SJSA1 (cell line): ENCODE data around the gene COL26A1. TPM values are rescaled to one million over a fixed set of nuclear protein-coding genes. Genes with fewer than 3 reads are reported as not detected.
A peak's percentile ranks its signal among the peaks of the same experiment; 100 is the strongest.

ENCODE experiments used
- DNase-seq, 2 experiments: peaks; one replicate each; pipeline ENCODE4 v3.0.0-alpha.2; 2015 to 2020; ENCODE audit warnings: low spot score in 2 of 2, low read depth in 1 of 2
- H3K27ac ChIP-seq: fragments of 250-450 bp; sonication (Bioruptor Pico); 2 replicates; pipeline ENCODE4 v1.5.1; 2020; ENCODE audit warnings: mild to moderate bottlenecking, moderate library complexity
- H3K27me3 ChIP-seq: fragments of 250-450 bp; sonication (Bioruptor Pico); replicated peaks from 2 replicates; pipeline ENCODE4 v1.5.1; 2020; ENCODE audit warnings: mild to moderate bottlenecking, moderate library complexity
- H3K36me3 ChIP-seq: fragments of 250-450 bp; sonication (Bioruptor Pico); 2 replicates; pipeline ENCODE4 v1.5.1; 2020; ENCODE audit warnings: mild to moderate bottlenecking
- H3K4me1 ChIP-seq: fragments of 250-450 bp; sonication (Bioruptor Pico); replicated peaks from 2 replicates; pipeline ENCODE4 v1.6.1; 2021; ENCODE audit warnings: mild to moderate bottlenecking
- H3K4me3 ChIP-seq: fragments of 250-450 bp; sonication (Bioruptor Pico); 2 replicates; pipeline ENCODE4 v1.5.1; 2020; ENCODE audit warnings: mild to moderate bottlenecking
- H3K9me3 ChIP-seq: fragments of 250-450 bp; sonication (Bioruptor Pico); replicated peaks from 2 replicates; pipeline ENCODE4 v1.5.1; 2020; ENCODE audit warnings: mild to moderate bottlenecking
- total RNA-seq: library from RNA; depleted of rRNA; stranded (reverse); fragments of >200 nt; shearing (Covaris generic); gene quantifications from 2 replicates; pipeline ENCODE4 v1.2.3, GENCODE V29; 2014

The COL26A1 gene
- total RNA-seq, 1 experiment from 2014 or later, result not detected

GRCh38 chr7:101400751-101401150, 38.1 kb downstream of the COL26A1 start:
- no peak overlapping the region for H3K27ac ChIP-seq
- no peaks in the 10 kb centered on the region for H3K9me3 ChIP-seq
- no peak overlapping the region for H3K4me3 ChIP-seq
- no peaks in the 10 kb centered on the region for H3K36me3 ChIP-seq
- H3K27me3 ChIP-seq, result peaks cover 4% of the 10 kb centered on the region; the same call in 1 of the 2 replicates
- peaks cover 12% of the 10 kb centered on the region for H3K4me1 ChIP-seq
- DNase-seq, result no peak

GRCh38 chr7:101401390-101402080, 38.9 kb downstream of the COL26A1 start:
- DNase-seq, result no peak
- Histone ChIP-seq H3K4me3 (no peak overlapping the region), H3K27ac (no peak overlapping the region), H3K9me3 (no peaks in the 10 kb centered on the region), H3K4me1 (peaks cover 12% of the 10 kb centered on the region), H3K36me3 (no peaks in the 10 kb centered on the region), H3K27me3 (peaks cover 4% of the 10 kb centered on the region; the same call in 1 of the 2 replicates)

DNA sequence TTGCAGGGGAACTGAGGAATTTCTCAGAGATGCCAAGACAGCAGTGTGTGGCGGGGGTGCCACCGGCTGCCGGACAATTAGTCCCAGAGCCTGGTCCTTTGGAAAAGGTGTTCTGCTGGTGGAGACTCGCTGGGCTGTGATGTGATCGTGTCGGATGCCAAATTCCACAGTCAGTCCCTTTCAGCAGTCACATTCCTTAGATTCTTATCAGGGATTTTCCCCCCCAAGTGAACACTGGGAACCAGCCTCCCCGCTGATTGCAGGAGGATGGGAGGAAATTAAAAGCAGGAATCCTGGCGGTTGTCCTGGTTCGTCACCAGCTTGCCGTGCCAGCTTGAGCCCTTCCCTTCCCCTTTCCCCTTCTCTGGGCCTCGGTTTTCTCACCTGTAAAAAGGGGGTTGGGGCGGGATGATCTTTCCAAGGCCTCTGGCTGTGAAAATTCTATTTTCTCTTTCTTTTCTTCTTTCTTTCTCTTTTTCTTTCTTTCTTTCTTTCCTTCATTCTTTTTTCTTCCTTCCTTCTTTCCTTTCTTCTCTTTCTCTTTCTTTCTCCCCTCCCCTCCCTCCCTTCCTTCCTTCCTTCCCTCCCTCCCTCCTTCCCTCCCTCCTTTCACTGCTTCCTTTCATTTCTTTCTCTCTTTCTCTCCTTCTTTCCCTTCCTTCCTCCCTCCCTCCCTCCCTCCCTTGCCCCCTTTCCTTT, 39.6 kb downstream of the COL26A1 start:
- Histone ChIP-seq H3K27me3 (peaks cover 4% of the 10 kb centered on the region; the same call in 1 of the 2 replicates), H3K4me1 (peaks cover 12% of the 10 kb centered on the region), H3K4me3 (0 out of 2 replicates have a peak overlapping the region, but pooled peaks have one; percentile 10), H3K9me3 (no peaks in the 10 kb centered on the region), H3K36me3 (no peaks in the 10 kb centered on the region), H3K27ac (peak overlapping the region; percentile 42; the same call in 1 of the 2 replicates)
- peak; percentile 76 to 83 for DNase-seq

DNA sequence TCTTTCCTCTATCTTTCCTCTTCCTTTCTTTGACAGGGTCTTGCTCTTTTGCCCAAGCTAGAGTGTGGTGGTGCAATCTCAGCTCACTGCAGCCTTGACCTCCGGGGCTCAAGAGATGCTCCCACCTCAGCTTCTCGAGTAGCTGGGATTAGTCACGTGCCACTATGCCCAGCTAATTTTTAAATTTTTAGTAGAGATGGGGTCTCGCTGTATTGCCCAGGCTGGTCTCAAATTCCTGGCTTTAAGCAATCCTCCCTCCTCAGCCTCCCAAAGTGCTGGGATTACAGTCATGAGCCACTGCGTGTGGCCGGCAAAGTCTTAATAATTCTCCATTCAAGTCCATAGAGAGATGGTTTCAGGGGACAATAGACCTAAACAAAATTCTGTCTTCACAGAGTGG, 40.2 kb downstream of the COL26A1 start:
- H3K27me3 ChIP-seq, result peaks cover 4% of the 10 kb centered on the region; the same call in 1 of the 2 replicates
- no peak overlapping the region for H3K27ac ChIP-seq
- H3K4me1 ChIP-seq, result peaks cover 12% of the 10 kb centered on the region
- no peaks in the 10 kb centered on the region for H3K9me3 ChIP-seq
- DNase-seq, result no peak
- H3K36me3 ChIP-seq, result no peaks in the 10 kb centered on the region
- no peak overlapping the region for H3K4me3 ChIP-seq

DNA sequence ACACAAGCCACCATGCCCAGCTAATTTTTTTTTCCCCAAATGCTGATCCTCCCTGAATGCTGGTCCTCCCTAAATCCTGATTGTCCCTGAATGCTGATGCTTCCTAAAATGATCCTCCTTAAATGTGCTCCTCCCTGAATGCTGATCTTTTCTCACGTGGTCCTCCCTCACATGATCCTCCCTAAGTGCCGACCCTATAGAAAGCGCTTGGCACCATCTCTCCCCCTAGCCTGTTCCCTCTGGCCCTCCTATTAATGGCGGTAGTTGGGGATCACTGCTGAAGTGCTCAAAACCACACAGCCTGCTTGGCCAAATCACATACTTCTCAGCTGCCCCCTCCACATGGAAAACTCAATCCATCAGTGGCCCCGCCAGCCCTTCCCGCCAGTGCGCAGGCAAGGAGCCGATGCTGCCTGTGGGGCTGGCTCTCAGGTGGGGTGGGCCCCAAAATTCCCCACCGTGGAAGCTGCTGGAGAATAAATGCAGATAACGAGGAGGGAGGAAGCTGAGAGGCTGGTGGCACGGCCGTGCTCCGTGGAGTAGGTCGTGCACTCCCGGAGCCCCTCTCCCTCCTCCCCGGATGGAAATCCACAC, 42.9 kb downstream of the COL26A1 start:
- H3K9me3 ChIP-seq, result peaks cover 7% of the 10 kb centered on the region; the same call in 1 of the 2 replicates
- H3K4me3 ChIP-seq, result no peak overlapping the region
- H3K4me1 ChIP-seq, result peaks cover 12% of the 10 kb centered on the region
- no peaks in the 10 kb centered on the region for H3K36me3 ChIP-seq
- H3K27ac ChIP-seq, result no peak overlapping the region
- peaks cover 4% of the 10 kb centered on the region; the same call in 1 of the 2 replicates for H3K27me3 ChIP-seq
- no peak for DNase-seq

DNA sequence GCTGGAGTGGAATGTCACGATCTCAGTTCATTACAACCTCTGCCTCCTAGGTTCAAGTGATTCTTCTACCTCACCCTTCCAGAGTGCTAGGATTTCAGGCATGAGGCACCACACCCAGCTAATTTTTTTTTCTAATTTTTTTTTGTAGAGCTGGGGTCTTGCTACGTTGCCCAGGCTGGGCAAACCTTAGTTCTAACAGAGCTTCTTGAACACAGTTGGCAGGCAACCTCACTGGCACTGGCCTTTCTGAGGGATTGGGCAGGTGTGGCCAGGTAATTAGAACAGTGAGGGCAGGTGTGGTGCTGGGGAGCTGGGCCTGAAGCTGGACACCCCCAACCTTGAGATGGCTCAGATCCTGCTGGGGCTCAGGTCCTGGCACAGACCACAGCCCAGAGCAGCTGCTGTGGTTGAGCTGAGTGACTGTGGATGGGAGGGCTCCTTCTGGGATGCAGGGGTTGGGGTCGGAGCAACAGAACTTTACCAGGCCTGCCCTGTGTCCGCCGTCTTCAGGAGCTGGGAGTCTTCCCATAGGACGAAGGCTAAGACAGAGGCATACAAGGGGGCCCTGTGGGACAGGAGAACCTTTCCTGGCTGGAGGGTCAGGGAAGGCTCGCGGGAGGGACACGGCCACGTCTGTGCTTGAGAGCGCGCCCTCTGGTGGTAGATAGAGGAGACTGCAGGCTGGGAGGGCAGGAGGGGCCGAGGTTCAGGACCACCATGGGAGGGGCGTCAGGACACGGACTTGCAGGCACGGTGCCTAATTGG, 48.2 kb downstream of the COL26A1 start:
- no peaks in the 10 kb centered on the region for H3K36me3 ChIP-seq
- peaks cover 8% of the 10 kb centered on the region; the same call in 1 of the 2 replicates for H3K9me3 ChIP-seq
- H3K4me1 ChIP-seq, result 0 out of 2 replicates have a peak, but pooled peaks cover 6% of the 10 kb centered on the region
- DNase-seq, result peak; percentile 30 to 62
- H3K4me3 ChIP-seq, result no peak overlapping the region
- no peak overlapping the region for H3K27ac ChIP-seq
- H3K27me3 ChIP-seq, result no peaks in the 10 kb centered on the region

GRCh38 chr7:101411508-101411874, 48.8 kb downstream of the COL26A1 start:
- H3K36me3 ChIP-seq, result no peaks in the 10 kb centered on the region
- DNase-seq, result no peak

GRCh38 chr7:101412976-101413375, 50.3 kb downstream of the COL26A1 start:
- H3K27me3 ChIP-seq, result 0 out of 2 replicates have a peak, but pooled peaks cover 3% of the 10 kb centered on the region
- no peak overlapping the region for H3K4me3 ChIP-seq
- no peak for DNase-seq
- H3K36me3 ChIP-seq, result no peaks in the 10 kb centered on the region
- 0 out of 2 replicates have a peak, but pooled peaks cover 6% of the 10 kb centered on the region for H3K4me1 ChIP-seq
- no peak overlapping the region for H3K27ac ChIP-seq
- peaks cover 8% of the 10 kb centered on the region; the same call in 1 of the 2 replicates for H3K9me3 ChIP-seq

More at GRCh38 chr7:101411508-101411874, 48.8 kb downstream of the COL26A1 start:
- Histone ChIP-seq H3K27me3 (no peaks in the 10 kb centered on the region), H3K9me3 (peaks cover 8% of the 10 kb centered on the region; the same call in 1 of the 2 replicates), H3K4me1 (0 out of 2 replicates have a peak, but pooled peaks cover 6% of the 10 kb centered on the region), H3K4me3 (no peak overlapping the region), H3K27ac (no peak overlapping the region)

GRCh38 chr7:101418694-101419093, 56.0 kb downstream of the COL26A1 start:
- Histone ChIP-seq H3K36me3 (no peaks in the 10 kb centered on the region), H3K9me3 (no peaks in the 10 kb centered on the region), H3K4me1 (no peaks in the 10 kb centered on the region), H3K27ac (no peak overlapping the region), H3K27me3 (peaks cover 6% of the 10 kb centered on the region; the same call in 1 of the 2 replicates), H3K4me3 (no peak overlapping the region)
- DNase-seq, result no peak

- Histone ChIP-seq H3K9me3 (no peaks in the 10 kb centered on the region), H3K27ac (no peak overlapping the region), H3K36me3 (no peaks in the 10 kb centered on the region), H3K27me3 (peaks cover 6% of the 10 kb centered on the region; the same call in 1 of the 2 replicates), H3K4me1 (no peaks in the 10 kb centered on the region), H3K4me3 (no peak overlapping the region)
- no peak for DNase-seq
These were observed 57.2 kb downstream of the COL26A1 start for GRCh38 chr7:101419831-101420230.

- Histone ChIP-seq H3K9me3 (no peaks in the 10 kb centered on the region), H3K36me3 (no peaks in the 10 kb centered on the region), H3K27ac (no peak overlapping the region), H3K27me3 (peaks cover 6% of the 10 kb centered on the region; the same call in 1 of the 2 replicates), H3K4me1 (no peaks in the 10 kb centered on the region), H3K4me3 (no peak overlapping the region)
- DNase-seq, result no peak
These were observed 57.8 kb downstream of the COL26A1 start for GRCh38 chr7:101420436-101420835.

DNA sequence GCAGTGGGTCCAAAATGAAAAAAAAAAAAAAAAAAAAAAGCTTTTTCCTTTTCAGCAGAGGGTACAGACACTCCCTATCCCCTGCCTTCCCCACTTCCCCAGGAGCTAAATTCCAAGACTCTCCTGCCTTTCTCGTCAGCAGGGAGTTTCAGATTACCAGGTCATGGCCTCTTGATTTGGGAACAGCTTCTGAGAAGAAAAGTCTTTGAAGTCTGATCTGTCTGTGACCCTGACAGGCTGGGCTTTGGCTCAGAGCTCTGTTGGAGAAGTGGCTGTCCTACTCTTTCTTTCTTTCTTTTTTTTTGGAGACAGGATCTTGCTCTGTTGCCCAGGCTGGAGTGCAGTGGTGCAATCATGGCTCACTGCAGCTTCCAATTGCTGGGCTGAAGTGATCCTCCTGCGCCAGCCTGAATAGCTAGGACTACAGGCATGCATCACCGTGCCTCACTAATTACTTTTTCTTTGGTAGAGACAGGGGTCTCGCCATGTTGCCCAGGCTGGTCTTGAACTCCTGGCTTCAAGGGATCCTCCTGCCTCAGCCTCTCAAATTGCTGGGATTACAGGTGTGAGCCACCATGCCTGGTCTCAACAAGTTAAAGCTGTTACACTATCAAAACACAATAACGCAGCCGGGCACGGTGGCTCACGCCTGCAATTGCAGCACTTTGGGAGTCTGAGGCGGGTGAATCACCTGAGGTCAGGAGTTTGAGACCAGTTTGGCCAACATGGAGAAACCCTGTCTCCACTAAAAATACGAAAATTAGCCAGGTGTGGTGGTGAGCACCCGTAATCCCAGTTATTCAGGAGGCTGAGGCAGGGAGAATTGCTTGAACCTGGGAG, 59.9 kb downstream of the COL26A1 start:
- no peak for DNase-seq
- H3K27me3 ChIP-seq, result peaks cover 6% of the 10 kb centered on the region; the same call in 1 of the 2 replicates

More for the DNA sequence above, 59.9 kb downstream of the COL26A1 start:
- H3K9me3 ChIP-seq, result no peaks in the 10 kb centered on the region
- H3K27ac ChIP-seq, result no peak overlapping the region
- no peaks in the 10 kb centered on the region for H3K4me1 ChIP-seq
- no peak overlapping the region for H3K4me3 ChIP-seq
- H3K36me3 ChIP-seq, result no peaks in the 10 kb centered on the region
